ENCODE measurements around the gene IPO5.

The IPO5 gene

GRCh38 chr13:97979051-97979450 is 25.6 kb downstream of the IPO5 start:
- H3K9me3 ChIP-seq (ENCODE audit: low read length), result no peaks in the 10 kb centered on the region
- H3F3A ChIP-seq (ENCODE audit: insufficient read depth, low read length), result no peaks in the 10 kb centered on the region
- H3K4me3 ChIP-seq (ENCODE audit: low read depth, low read length, poor library complexity, severe bottlenecking), result peak overlapping the region; percentile 84
- H3K27me3 ChIP-seq (ENCODE audit: insufficient read depth, low read length), result no peaks in the 10 kb centered on the region
- no peak overlapping the region for H2AFZ ChIP-seq (ENCODE audit: low read length)
- no peaks in the 10 kb centered on the region for H4K20me1 ChIP-seq (ENCODE audit: insufficient read depth, low read length)
- peaks cover 27% of the 10 kb centered on the region for H3K36me3 ChIP-seq (ENCODE audit: insufficient read depth, low read length)
- H3K79me2 ChIP-seq (ENCODE audit: insufficient read depth, low read length), result peaks cover 57% of the 10 kb centered on the region
- no peaks in the 10 kb centered on the region for H3K9me2 ChIP-seq (ENCODE audit: low read depth, low read length)
- no peak overlapping the region for H3K27ac ChIP-seq (ENCODE audit: low read depth, low read length, poor library complexity, severe bottlenecking)
- H3K9ac ChIP-seq (ENCODE audit: low read length), result no peak overlapping the region
- TF ChIP-seq EZH2 (IDR thresholded peaks at IDR 0.05; ENCODE audit: borderline replicate concordance, low read length), result no peak
- TF ChIP-seq CTCF (IDR thresholded peaks at IDR 0.05; ENCODE audit: low read length), result no peak
- peaks cover 28% of the 10 kb centered on the region for H3K4me1 ChIP-seq (ENCODE audit: insufficient read depth, low read length, severe bottlenecking)
- H3K4me2 ChIP-seq (ENCODE audit: low read length), result peak overlapping the region; percentile 97

- no peak for TF ChIP-seq EZH2 (IDR thresholded peaks at IDR 0.05; ENCODE audit: borderline replicate concordance, low read length)
- TF ChIP-seq CTCF (IDR thresholded peaks at IDR 0.05; ENCODE audit: low read length), result no peak
- Histone ChIP-seq H3K4me2 (ENCODE audit: low read length) (no peak overlapping the region), H3K27ac (ENCODE audit: low read depth, low read length, poor library complexity, severe bottlenecking) (no peak overlapping the region), H3K9me2 (ENCODE audit: low read depth, low read length) (no peaks in the 10 kb centered on the region), H3K27me3 (ENCODE audit: insufficient read depth, low read length) (no peaks in the 10 kb centered on the region), H3K79me2 (ENCODE audit: insufficient read depth, low read length) (peaks cover 57% of the 10 kb centered on the region), H3K36me3 (ENCODE audit: insufficient read depth, low read length) (peaks cover 32% of the 10 kb centered on the region), H3K4me3 (ENCODE audit: low read depth, low read length, poor library complexity, severe bottlenecking) (no peak overlapping the region), H3K9ac (ENCODE audit: low read length) (no peak overlapping the region), H3K4me1 (ENCODE audit: insufficient read depth, low read length, severe bottlenecking) (peaks cover 28% of the 10 kb centered on the region), H2AFZ (ENCODE audit: low read length) (no peak overlapping the region), H4K20me1 (ENCODE audit: insufficient read depth, low read length) (no peaks in the 10 kb centered on the region), H3K9me3 (ENCODE audit: low read length) (no peaks in the 10 kb centered on the region), H3F3A (ENCODE audit: insufficient read depth, low read length) (no peaks in the 10 kb centered on the region)
These were observed 26.1 kb downstream of the IPO5 start for GRCh38 chr13:97979556-97979955.

- H3K4me2 ChIP-seq (ENCODE audit: low read length), result no peak overlapping the region
- H3K36me3 ChIP-seq (ENCODE audit: insufficient read depth, low read length), result peaks cover 60% of the 10 kb centered on the region
- H3K27ac ChIP-seq (ENCODE audit: low read depth, low read length, poor library complexity, severe bottlenecking), result no peak overlapping the region
- no peak overlapping the region for H2AFZ ChIP-seq (ENCODE audit: low read length)
- H3K9me2 ChIP-seq (ENCODE audit: low read depth, low read length), result no peaks in the 10 kb centered on the region
- H4K20me1 ChIP-seq (ENCODE audit: insufficient read depth, low read length), result no peaks in the 10 kb centered on the region
- H3K4me3 ChIP-seq (ENCODE audit: low read depth, low read length, poor library complexity, severe bottlenecking), result no peak overlapping the region
- TF ChIP-seq EZH2 (IDR thresholded peaks at IDR 0.05; ENCODE audit: borderline replicate concordance, low read length) (no peak), CTCF (IDR thresholded peaks at IDR 0.05; ENCODE audit: low read length) (no peak)
- H3F3A ChIP-seq (ENCODE audit: insufficient read depth, low read length), result no peaks in the 10 kb centered on the region
- peaks cover 21% of the 10 kb centered on the region for H3K4me1 ChIP-seq (ENCODE audit: insufficient read depth, low read length, severe bottlenecking)
- H3K9ac ChIP-seq (ENCODE audit: low read length), result no peak overlapping the region
- no peaks in the 10 kb centered on the region for H3K27me3 ChIP-seq (ENCODE audit: insufficient read depth, low read length)
- peaks cover 52% of the 10 kb centered on the region for H3K79me2 ChIP-seq (ENCODE audit: insufficient read depth, low read length)
- H3K9me3 ChIP-seq (ENCODE audit: low read length), result no peaks in the 10 kb centered on the region
These were observed 28.8 kb downstream of the IPO5 start for GRCh38 chr13:97982286-97982685.
